Measurements from ENCODE around the gene HMGN5.

HMGN5 gene

DNA sequence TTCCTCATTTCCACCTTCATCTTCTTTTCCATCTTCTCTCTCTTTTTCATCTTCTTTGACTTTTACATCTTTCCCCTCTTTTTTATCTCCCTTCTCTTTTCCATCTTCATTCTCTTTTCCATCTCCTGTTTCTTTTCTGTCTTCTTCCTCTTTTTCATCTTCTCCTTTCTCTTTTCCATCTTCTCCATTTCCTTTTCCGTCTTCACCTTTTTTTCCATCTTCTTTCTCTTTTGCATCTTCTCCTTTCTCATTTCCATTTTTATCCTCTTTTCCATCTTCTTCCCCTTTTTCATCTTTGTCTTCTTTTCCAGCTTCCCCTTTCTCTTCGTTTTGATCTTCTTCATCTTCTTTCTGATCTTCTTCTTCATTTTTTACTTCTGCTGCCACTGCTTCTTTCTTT is 87.0 kb downstream of the HMGN5 start:
- no peak for DNase-seq

DNA sequence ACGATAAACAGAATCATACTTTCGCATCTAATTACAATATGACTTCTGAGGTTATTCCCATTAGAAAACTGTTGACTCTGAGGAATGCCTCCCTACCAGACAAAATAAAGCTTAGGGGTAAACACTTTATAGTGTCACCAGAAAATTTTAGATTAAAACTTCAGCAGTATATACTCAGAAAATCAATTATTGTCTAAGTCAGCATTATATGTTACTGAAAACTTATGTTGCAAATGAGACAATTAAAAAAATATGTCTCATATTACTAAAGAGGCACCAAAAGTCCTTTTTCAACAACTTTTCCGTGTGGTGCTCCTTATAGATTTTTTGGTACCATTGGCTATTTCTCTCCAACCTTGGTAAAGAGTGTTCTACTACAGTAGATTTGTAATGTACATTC is 91.4 kb downstream of the HMGN5 start:
- no peak for DNase-seq

DNA sequence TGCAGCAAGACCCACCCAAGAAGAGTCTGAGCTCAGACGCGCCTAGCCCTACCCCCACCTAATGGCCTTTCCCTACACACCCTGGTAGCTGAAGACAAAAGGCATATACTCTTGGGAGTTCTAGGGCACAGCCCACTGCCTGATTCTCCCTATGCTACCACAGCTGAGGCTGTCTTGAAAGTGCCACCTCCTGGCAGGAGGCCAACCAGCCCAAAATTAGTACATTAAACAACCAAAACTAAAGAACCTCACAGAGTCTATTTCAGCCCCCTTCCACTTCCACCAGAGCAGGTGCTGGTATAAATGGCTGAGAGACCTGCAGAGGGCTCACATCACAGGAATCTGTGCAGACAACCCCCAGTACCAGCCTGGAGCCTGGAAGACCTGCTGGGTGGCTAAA is 119.1 kb downstream of the HMGN5 start:
- no peak for DNase-seq

All from SIG-M5 (cell line).